ENCODE results near the gene MIB2.

DNA sequence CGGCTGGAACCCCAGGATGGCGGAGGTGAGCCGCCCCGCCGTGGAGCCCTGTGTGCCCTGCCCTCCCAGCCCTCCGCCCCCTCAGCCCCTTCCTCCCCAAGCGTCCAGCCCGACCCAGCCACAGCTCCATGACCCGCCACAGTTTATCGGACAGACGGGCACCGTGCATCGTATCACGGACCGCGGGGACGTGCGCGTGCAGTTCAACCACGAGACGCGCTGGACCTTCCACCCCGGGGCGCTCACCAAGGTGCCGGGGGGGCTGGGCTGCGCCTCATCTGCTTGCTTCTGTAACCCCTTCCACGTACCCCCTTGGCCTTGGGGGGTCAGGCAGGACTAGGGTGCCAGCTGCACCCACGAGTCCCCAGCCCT is 10.1 kb downstream of the MIB2 start:
- TF ChIP-seq, protein P1, sequence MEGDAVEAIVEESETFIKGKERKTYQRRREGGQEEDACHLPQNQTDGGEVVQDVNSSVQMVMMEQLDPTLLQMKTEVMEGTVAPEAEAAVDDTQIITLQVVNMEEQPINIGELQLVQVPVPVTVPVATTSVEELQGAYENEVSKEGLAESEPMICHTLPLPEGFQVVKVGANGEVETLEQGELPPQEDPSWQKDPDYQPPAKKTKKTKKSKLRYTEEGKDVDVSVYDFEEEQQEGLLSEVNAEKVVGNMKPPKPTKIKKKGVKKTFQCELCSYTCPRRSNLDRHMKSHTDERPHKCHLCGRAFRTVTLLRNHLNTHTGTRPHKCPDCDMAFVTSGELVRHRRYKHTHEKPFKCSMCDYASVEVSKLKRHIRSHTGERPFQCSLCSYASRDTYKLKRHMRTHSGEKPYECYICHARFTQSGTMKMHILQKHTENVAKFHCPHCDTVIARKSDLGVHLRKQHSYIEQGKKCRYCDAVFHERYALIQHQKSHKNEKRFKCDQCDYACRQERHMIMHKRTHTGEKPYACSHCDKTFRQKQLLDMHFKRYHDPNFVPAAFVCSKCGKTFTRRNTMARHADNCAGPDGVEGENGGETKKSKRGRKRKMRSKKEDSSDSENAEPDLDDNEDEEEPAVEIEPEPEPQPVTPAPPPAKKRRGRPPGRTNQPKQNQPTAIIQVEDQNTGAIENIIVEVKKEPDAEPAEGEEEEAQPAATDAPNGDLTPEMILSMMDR (IDR thresholded peaks at IDR 0.05), result no peak
- no peak for TF ChIP-seq EP300 (IDR thresholded peaks at IDR 0.05)
